Esophagus muscularis mucosa (tissue), 4 donors: ENCODE results near the gene IRAK1. TPM values are rescaled to one million over a fixed set of nuclear protein-coding genes. Genes with fewer than 3 reads are reported as not detected.
A peak's percentile ranks its signal among the peaks of the same experiment; 100 is the strongest.

Experiments
- DNase-seq: peaks from one replicate; pipeline ENCODE4 v3.0.0-alpha.2; 2017; ENCODE audit errors: extremely low spot score
- H3K27ac ChIP-seq, 4 donors: fragments of 200-600 bp; sonication (generic); replicated peaks in 1 of 4; 1 replicate in 3 of 4; 2 replicates in 1 of 4; pipeline ENCODE4 v1.5.1; 2016 to 2019; ENCODE audit warnings: mild to moderate bottlenecking in 1 of 4
- H3K27me3 ChIP-seq, 4 donors: fragments of 200-600 bp; sonication (generic); one replicate each; pipeline versions ENCODE4 v1.5.1 to v1.6.0; 2016 to 2019
- H3K36me3 ChIP-seq, 4 donors: fragments of 200-600 bp; sonication (generic); one replicate each; pipeline ENCODE4 v1.5.1; 2016 to 2019
- H3K4me1 ChIP-seq, 4 donors: fragments of 200-600 bp; sonication (generic); one replicate each; pipeline ENCODE4 v1.5.1; 2016 to 2019
- H3K4me3 ChIP-seq, 4 donors: fragments of 200-600 bp; sonication (generic); 1 replicate in 2 of 4; 2 replicates in 2 of 4; pipeline ENCODE4 v1.5.1; 2016 to 2019; ENCODE audit warnings: mild to moderate bottlenecking in 4 of 4, moderate library complexity in 1 of 4
- H3K9me3 ChIP-seq, 4 donors: fragments of 200-600 bp; sonication (generic); 1 replicate in 3 of 4; 2 replicates in 1 of 4; pipeline ENCODE4 v1.5.1; 2016 to 2019
- CTCF ChIP-seq, 3 experiments: fragments of 200-600 bp in 2 of 3; fragments of 450-650 bp in 1 of 3; sonication (generic) in 2 of 3; IDR thresholded peaks; one replicate each; pipeline ENCODE4 v1.5.1; 2017 to 2019; ENCODE audit warnings: antibody characterized with exemption in 3 of 3, mild to moderate bottlenecking in 2 of 3, moderate library complexity in 1 of 3
- EP300 ChIP-seq: sonication (generic); formaldehyde crosslinking; IDR thresholded peaks from one replicate; pipeline ENCODE4 v1.6.1; 2017; ENCODE audit warnings: antibody characterized with exemption
- POLR2A ChIP-seq: fragments of 450-650 bp; IDR thresholded peaks from one replicate; pipeline ENCODE4 v1.6.1; 2017; ENCODE audit warnings: antibody characterized with exemption, moderate library complexity, mild to moderate bottlenecking, low read depth
- POLR2AphosphoS5 ChIP-seq, 2 donors: sonication (generic); formaldehyde crosslinking; IDR thresholded peaks; one replicate each; pipeline ENCODE4 v1.6.1; 2017; ENCODE audit warnings: antibody characterized with exemption in 2 of 2
- WGBS: methylation state at CpG from one replicate; pipeline ENCODE4 v1.1.5; 2018; 5-methylcytosine and 5-hydroxymethylcytosine counted together
- intact Hi-C: fragments of 100-400 bp; cut with DNase I; formaldehyde crosslinking; loops from one replicate; pipeline ENCODE4 v1.15.1; 2023
- total RNA-seq, 4 donors: library from RNA; depleted of rRNA; stranded (reverse); fragments of >200 nt; gene quantifications; one replicate each; pipeline versions ENCODE4 v1.1.0 to v1.2.1, GENCODE V29; 2016

The IRAK1 gene
- total RNA-seq, 4 donors from 2014 or later: 50.5 to 74.9 (median 67.6) TPM

GRCh38 chrX:154049209-154050112 is 29.8 kb upstream of the IRAK1 start:
- DNase-seq: no peak
- H3K27ac ChIP-seq: peak overlapping the region; percentile 25 to 47 (median 42)
- WGBS: 56% methylated on average over 12 of the region's 13 CpGs
- H3K4me1 ChIP-seq: peaks cover 61 to 86% (median 82%) of the 10 kb centered on the region in 4 donors
- no peak overlapping the region for H3K4me3 ChIP-seq
- intact Hi-C loops: loop anchor here (5.0 kb wide), 1 partner anchor 32 kb away; the partner anchor contains the start of gene IRAK1
- TF ChIP-seq POLR2AphosphoS5 (IDR thresholded peaks at IDR 0.05): no peak
- H3K36me3 ChIP-seq: no peaks in the 10 kb centered on the region
- no peaks in the 10 kb centered on the region for H3K27me3 ChIP-seq
- H3K9me3 ChIP-seq: no peaks in the 10 kb centered on the region

GRCh38 chrX:154048398-154048797 is 28.7 kb upstream of the IRAK1 start:
- intact Hi-C loops: no loop called here

GRCh38 chrX:154046940-154047610 is 27.4 kb upstream of the IRAK1 start:
- no peak overlapping the region for H3K4me3 ChIP-seq
- H3K4me1 ChIP-seq: peaks cover 69 to 100% (median 96%) of the 10 kb centered on the region in 4 donors
- no peaks in the 10 kb centered on the region for H3K27me3 ChIP-seq
- TF ChIP-seq POLR2A (no peak), POLR2AphosphoS5 (IDR thresholded peaks at IDR 0.05) (no peak), CTCF (IDR thresholded peaks at IDR 0.05) (no peak), EP300 (no peak)
- intact Hi-C loops: no loop called here
- 57% methylated on average over 4 of the region's 4 CpGs for WGBS
- H3K9me3 ChIP-seq: no peaks in the 10 kb centered on the region
- H3K36me3 ChIP-seq: no peaks in the 10 kb centered on the region
- peak overlapping the region; percentile 25 to 74 (median 60) for H3K27ac ChIP-seq
- DNase-seq: no peak

More at GRCh38 chrX:154048398-154048797, 28.7 kb upstream of the IRAK1 start:
- WGBS: 80% methylated on average over 10 of the region's 11 CpGs
- H3K27ac ChIP-seq: peak overlapping the region in 2 of 4 donors; percentile 25 to 69
- H3K4me3 ChIP-seq: no peak overlapping the region
- no peak for TF ChIP-seq POLR2AphosphoS5 (IDR thresholded peaks at IDR 0.05)
- H3K27me3 ChIP-seq: no peaks in the 10 kb centered on the region
- DNase-seq: no peak
- no peaks in the 10 kb centered on the region for H3K9me3 ChIP-seq
- peaks cover 61 to 96% (median 90%) of the 10 kb centered on the region in 4 donors for H3K4me1 ChIP-seq
- no peaks in the 10 kb centered on the region for H3K36me3 ChIP-seq

DNA sequence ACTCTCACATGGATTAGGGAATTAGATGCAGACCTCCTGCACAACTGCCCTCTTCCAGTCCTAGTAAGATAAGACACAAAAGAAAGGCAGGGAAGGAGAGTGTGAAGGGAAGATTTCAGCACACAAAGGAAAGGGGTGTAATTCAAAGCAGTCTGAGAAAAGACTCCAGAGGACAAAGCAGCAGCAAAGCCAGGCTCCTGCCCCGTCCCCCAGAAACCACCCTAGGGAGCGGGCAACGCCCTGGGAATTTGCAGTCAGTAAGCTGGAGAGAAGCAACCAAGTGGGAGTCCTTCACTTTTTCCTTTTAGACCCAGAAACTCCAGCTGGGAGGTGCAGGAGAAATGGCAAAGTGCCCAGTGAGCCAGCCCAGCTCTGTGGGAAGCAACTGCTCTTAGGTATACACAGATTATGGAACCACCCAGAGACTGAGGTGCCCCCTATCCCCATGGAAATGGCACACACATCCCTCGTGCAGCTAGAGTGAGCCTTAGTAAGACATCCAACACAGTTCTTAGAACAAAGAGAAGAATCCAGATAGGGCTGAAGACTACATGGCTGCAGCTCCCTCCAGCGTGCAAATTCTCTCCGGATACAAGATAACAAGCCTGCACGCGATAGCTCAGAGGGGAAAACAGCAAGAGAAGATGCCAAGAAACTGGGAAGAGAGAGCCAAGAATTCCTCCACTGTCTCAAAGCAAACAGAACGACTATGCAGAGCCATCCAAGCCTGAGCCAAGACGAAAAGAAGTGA is 26.5 kb upstream of the IRAK1 start:
- H3K36me3 ChIP-seq: no peaks in the 10 kb centered on the region
- TF ChIP-seq POLR2A: no peak
- peak; percentile 25 to 27 for TF ChIP-seq POLR2AphosphoS5 (IDR thresholded peaks at IDR 0.05)
- peak in 1 of 3 experiments; percentile 10 for TF ChIP-seq CTCF (IDR thresholded peaks at IDR 0.05)
- 45% methylated on average over 10 of the region's 10 CpGs for WGBS
- peak overlapping the region in 1 of 4 donors; percentile 3 for H3K4me3 ChIP-seq
- no peaks in the 10 kb centered on the region for H3K27me3 ChIP-seq
- intact Hi-C loops: no loop called here
- H3K27ac ChIP-seq: peak overlapping the region; percentile 50 to 74 (median 70)
- DNase-seq: peak; percentile 91
- no peaks in the 10 kb centered on the region for H3K9me3 ChIP-seq
- peaks cover 75 to 100% (median 97%) of the 10 kb centered on the region in 4 donors for H3K4me1 ChIP-seq

DNA sequence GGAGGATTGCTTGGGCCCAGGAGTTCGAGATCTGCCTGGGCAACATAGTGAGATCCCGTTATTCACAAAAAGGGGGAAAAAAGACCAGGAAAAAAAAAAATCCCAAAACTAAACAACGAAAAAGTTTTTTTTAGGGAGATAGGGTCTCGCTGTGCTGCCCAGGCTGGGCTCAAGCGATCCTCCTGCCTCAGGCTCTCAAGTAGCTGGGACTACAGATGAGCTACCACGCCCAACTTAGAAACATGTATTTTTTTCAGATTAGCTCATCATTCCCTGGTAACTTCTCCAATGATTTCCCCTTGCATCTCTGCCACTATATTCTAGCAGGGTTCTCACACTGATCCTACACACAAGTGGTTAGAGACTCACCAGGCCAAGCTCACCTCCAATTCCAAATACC is 24.4 kb upstream of the IRAK1 start:
- Histone ChIP-seq H3K4me1 (peaks cover 72 to 98% (median 96%) of the 10 kb centered on the region in 4 donors), H3K27ac (peak overlapping the region; percentile 5 to 74 (median 60)), H3K9me3 (no peaks in the 10 kb centered on the region), H3K36me3 (peaks cover 0 to 5% (median 2%) of the 10 kb centered on the region in 4 donors), H3K4me3 (no peak overlapping the region), H3K27me3 (no peaks in the 10 kb centered on the region)
- no peak for TF ChIP-seq POLR2A
- no peak for TF ChIP-seq EP300
- TF ChIP-seq POLR2AphosphoS5 (IDR thresholded peaks at IDR 0.05): no peak
- TF ChIP-seq CTCF (IDR thresholded peaks at IDR 0.05): no peak
- 80% methylated on average over 6 of the region's 6 CpGs for WGBS
- no peak for DNase-seq
- intact Hi-C loops: no loop called here
